Suppressor macrophage treated with lipopolysaccharide for 4 hours (primary cell): ENCODE data around the gene SUSD3.

ENCODE experiments used
- DNase-seq: peaks from one replicate; pipeline ENCODE4 v3.0.0-alpha.2; 2020

Gene SUSD3

DNA sequence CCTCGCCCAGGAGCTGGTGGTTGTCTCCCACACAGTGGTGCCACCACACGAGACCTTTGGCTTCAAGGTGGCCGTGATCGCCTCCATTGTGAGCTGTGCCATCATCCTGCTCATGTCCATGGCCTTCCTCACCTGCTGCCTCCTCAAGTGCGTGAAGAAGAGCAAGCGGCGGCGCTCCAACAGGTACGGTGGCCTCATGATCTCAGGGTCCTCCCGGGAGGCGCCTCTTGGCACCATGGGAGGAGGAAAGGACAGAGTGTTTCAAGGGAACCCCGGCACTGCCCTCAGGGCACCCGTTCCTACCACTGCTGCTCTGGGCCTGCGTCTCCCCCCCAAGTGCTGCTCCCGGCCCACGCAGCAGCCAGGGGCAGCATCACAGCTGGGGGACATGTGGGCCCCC is 19.3 kb downstream of the SUSD3 start:
- no peak for DNase-seq

DNA sequence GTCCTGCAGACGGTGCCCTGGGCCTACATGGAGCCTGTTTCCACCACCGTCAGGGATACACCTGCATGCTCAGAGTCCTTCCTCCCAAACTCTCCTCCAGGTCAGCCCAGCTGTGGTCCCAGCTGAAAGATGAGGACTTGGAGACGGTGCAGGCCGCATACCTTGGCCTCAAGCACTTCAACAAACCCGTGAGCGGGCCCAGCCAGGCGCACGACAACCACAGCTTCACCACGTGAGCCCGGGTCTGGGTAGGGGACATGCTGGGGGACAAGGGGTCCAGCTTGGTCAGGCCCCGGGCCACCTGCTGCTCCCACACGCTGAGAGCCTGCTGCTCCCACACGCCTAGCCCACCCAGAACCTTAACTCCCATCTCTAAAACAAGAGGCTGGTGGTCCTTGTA is 20.9 kb downstream of the SUSD3 start:
- DNase-seq, result no peak

DNA sequence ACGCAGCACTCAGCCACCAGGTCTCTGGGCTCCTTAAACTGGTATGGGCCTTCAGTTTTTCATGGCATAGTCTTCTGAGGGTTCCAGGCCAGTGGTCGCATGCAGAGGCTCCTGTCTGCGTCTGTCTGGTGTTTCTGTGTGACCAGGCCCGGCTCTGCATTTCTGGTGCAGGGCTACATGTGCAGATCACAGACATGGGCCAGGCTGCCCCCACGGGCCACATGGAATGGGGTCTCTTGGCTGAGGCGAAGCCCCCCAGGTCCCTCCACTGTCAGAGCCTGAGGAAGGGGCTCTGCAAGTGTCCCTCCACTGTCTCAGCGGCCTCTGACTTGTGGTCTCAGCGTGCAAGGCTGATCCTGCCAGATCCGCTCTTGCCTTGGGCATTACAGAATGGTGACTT is 21.9 kb downstream of the SUSD3 start:
- no peak for DNase-seq

DNA sequence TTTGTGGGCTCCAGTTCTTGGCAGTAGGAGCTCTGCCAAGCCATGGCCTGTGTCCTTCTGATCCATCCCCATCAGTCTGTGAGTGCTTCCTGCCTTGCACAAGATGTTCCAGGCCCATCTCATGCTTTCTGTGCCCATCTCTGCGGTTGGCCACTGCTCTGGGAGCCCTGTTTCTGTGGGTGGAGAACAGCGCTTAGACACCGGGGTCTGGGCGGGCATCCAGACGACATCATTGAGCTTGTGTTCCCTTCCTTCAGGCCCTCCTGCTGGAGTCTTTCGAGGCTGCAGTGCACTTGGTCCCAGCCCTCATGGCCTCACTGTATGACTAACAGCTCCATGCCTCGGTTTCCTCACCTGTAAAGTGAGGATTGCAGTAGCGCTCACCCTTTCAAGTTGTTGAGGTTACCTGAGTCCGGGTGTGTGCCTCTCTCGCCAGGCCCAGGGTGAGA is 22.6 kb downstream of the SUSD3 start:
- no peak for DNase-seq

DNA sequence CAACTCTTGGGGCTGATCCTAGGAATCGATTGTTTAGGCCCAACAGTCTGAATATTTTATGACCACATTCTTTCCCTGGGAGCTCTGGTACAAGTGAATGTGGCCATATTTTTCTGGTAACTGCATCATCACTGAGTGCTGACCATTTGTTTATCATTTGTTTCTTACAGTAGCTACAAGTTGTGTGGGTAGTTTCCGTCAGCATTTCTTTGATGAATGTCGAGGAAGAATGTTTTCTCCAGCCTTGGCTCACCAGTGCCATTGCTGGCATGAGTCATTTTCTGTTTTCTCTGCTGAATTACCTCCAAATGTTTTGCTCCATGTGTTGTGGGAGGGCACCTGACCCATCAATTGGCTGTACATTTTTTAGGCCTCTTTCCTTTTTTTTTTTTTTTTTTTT is 23.4 kb downstream of the SUSD3 start:
- DNase-seq, result peak; percentile 51

DNA sequence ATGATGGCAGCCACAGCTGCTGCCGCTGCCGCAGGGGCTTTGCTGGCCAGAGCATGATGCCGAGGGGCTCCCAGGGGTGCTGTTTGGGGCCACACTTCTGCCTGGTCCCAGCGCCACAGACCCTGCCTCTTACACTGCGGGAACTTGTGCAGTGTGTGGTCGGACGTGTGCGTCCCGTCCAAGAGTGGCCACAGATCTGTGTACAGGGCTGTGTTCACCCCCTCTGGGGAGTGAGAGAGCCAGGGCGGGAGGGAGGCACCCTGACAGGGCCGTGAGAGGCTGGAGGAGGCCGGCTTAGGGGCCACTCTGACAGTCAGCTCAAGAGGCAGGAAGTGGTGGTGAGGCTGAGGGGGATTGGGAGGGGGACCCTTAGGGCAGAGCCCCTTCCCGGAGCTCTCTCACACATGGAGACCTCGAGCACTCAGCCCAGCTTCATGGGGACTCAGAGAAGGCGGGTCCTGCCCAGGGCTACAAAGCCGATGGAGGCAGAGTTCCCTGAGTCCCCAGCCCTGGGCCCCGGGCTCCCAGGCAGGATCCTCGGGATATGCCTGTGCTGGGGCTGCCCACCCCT is 24.4 kb downstream of the SUSD3 start:
- DNase-seq, result no peak

DNA sequence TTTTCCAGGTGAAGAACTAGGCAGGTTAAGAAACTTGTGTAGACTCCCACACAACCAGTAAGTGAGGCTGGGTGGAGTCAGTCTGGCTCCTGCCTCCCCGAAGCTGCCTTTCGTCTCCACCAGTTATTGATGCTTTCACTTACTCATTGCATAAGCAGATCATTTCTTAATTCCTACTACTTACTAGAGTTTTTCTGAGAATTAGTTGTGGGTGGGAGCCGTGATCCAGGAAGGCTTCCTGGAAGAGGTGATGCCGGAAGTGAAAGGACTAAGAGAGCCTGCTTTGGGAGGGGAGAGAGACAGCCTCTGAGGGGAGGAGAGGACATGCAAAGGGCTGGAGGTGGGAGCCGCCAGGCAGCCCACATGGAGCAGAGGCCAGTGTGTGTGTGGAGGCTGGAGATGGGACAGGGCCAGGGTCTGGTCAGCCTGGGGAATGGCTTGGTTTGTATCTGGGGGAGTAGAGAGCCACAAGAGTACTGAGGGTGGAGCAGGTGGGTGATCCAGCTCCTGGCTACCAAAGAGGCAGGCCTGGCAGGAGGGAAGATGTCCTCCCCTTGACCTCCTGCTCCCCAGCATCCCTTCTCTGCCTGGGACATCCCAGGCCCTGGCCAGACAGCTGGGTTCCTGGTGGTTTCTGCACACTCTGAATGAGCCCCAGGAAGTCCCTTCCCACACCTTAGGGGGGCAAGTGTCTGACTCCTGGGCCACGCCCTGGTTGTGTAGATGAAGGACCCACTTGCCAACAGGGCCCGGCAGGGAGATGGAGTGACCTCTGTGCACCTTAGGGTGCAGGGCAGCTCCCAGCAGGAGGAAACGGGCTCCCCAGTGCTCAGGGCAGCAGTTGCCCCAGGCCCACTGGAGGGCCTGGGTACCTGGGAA is 25.3 kb downstream of the SUSD3 start:
- peak; percentile 68 for DNase-seq

DNA sequence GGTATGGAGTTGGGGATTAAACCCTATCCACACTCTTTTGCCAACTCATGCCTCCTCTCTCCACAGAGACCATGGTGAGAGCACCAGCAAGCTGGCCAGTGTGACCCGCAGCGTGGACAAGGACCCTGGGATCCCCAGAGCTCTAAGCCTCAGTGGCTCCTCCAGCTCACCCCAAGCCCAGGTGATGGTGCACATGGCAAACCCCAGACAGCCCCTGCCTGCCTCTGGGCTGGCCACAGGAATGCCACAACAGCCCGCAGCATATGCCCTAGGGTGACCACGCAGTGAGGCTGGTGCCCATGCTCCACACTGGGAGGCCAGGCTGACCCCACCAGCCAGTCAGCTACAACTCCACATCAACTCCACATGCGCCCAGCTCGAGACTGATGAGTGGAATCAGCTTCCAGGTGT is 26.0 kb downstream of the SUSD3 start:
- no peak for DNase-seq

DNA sequence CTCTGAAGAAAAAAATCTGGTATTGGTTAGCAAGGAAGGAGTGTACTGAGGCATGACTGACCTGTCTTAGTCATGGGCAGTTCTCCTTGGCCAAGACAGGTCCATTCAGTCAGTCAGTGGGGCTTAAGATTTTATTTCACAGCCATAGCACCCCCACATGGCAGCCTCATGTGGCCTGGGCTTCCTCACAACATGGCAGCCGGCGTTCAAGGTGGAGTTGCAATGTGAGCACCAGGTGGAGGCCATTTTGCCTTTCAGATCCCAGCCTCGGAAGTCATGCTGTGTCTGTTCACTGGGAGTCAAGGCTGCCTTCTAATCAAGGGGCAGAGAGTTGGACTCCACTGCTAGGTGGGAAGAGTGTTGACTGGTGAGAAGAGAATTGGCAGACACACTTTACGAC is 27.2 kb downstream of the SUSD3 start:
- no peak for DNase-seq

DNA sequence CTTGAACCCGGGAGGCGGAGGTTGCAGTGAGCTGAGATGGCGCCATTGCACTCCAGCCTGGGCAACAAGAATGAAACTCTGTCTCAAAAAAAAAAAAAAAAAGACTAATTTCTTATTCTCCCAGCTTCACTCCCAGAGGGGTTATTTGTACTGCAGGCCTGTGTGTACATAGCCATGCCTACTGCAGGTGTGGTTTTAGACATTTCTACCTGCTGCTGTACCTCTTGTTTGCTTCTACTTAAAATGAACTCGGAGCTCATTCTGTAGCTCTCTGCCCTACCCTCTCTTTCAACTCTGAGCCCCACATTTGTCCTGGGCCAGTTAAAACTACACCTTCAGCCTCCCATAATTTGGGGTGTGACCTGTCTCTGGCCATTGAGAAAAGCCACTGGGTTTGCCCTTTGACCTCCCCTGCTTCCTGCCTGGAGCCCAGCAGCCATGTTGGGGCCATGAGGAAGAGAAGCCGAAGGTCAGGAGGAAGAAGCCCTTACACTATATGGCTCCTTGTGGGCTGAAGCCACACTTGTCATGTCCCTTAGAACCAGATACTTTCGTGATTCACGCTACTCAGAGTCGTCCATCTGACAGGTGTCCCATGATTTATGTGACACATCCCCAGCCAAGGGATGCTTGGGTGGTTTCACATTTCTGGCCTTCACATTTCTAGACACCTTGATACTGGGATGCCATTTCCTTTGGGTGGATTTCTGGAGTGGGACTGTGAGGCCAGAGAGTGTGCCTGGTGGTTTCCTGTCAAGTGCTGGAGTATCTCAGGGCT is 28.1 kb downstream of the SUSD3 start:
- no peak for DNase-seq

DNA sequence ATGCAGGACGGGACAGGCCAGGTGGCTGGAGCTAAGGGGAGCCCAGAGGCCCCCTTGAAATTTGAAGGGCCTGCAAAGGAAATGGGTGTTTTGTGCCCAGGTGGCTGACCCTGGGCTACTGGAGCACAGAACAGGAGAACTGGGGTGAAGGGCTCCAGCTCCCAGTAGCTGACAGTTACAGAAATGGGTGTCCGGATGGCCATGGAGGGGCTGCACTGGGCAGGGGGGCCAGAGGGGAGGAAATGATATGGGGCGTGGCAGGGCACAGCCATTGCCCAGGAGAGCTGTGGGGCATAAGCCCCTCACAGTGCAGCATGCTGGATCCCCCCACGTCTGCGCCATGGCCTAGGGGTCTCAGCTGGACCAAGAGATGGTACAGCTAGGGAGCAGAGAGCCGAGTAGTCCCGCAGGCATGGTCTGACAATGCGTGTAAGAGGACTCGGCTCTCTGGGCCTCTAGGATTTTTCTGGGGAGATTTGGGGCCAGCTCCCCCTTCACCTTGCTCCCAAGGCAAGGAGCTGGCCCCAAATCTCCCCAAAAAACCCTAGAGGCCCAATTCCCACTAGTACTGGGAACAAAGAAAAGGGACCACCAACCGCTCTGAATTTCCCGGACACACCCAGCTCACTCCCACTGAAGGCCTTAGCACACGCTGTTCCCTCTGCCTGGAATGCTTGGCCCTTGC is 29.6 kb downstream of the SUSD3 start:
- DNase-seq, result no peak

DNA sequence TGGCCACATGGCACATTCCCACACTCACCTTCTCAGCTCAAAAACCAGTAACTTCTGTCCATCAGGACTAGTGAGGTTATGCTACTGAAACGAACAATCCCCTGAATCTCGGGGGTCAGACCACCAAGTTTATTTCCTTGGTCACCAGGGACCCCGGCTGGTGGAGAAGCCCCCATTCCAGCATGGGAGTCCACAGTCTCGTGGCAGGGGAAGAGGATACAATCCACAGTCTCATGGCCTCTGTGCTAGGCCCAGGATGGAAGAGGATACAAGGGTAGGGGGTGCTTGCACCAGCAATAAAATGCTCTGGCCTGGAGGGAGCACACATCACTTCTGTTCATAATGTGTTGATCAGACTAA is 30.1 kb downstream of the SUSD3 start:
- no peak for DNase-seq

DNA sequence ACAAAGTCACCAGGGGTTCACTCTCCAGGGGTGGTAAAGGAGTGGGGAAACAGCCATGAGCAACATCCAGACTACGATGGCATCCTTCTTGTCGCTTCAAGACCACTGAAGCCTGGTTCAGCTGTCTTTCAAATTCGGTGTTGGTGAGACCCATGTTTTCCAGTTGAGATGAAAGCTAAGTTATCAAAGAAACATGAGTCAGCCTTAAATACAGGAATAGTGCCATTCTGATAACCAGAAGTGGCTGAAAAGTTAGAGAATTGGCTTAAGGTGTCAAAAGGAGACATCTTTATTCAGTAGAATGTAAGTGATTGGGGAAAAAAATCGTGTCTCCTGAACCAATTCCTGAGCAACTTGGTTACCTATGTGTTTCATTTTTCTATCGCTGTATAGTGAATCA is 30.5 kb downstream of the SUSD3 start:
- no peak for DNase-seq

DNA sequence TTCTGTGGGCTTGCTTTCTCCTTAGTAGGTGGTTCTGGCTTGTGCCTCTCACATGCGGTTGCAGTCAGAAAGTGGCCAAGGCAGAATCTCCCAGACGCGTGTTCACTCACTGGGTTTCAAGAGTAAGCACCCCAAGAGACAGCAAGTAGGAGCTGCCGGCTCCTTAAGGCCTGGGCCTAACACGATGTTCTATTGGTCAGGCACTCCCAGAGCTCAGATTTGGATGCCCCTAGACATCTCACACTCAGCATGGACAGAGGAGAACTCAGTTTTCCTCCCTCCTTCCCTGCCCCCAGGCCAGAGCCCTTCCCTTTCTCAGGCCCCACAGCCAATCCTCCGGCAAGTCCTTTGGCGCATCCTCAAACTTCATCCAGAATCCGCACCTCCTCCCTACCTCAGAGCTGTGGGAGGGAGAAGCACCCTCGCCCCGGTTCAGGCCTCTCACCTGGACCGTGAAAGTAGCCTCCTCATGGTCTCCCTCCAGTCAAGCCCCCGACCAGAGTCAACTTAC is 31.0 kb downstream of the SUSD3 start:
- no peak for DNase-seq

DNA sequence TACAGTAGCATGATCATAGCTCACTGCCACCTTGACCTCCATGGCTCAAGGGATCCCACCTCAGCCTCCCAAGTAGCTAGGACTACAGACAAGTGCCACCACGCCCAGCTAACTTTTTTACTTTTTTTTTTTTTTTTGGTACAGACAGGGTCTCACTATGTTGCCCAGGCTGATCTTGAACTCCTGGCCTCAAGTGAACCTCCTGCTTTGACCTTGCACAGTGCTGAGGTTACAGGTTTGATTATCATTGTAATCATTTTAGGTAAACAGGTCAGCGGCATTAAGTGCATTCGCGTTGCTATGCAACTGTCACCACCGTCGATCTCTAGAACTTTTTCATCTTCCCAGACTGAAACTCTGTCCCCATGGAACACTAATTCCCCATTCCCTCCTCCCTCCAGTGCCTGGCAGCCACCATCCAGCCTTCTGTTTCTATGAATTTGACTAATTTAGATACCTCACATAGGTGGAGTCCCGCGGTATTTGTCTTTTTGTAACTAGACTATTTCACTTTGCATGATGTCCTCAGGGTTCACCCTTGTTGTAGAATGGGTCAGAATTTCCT is 31.7 kb downstream of the SUSD3 start:
- no peak for DNase-seq

DNA sequence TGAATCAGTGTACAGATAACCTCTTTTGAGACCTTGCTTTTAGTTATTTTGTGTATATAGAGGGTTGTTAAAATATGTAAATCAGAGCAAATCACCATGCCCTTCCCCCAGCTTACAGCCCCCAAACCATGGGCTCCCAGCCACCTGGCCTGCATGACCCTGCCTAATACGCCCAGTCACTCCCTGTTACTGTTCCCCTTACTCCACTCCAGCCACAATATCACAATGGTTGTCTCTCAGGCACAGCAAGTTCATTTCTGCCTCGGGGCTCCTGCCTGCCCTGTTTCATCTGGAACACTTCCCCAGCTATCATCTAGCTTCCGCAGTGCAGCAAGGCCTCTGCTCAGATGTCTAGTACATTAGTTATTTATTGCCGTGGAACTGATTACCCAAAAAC is 32.6 kb downstream of the SUSD3 start:
- no peak for DNase-seq

DNA sequence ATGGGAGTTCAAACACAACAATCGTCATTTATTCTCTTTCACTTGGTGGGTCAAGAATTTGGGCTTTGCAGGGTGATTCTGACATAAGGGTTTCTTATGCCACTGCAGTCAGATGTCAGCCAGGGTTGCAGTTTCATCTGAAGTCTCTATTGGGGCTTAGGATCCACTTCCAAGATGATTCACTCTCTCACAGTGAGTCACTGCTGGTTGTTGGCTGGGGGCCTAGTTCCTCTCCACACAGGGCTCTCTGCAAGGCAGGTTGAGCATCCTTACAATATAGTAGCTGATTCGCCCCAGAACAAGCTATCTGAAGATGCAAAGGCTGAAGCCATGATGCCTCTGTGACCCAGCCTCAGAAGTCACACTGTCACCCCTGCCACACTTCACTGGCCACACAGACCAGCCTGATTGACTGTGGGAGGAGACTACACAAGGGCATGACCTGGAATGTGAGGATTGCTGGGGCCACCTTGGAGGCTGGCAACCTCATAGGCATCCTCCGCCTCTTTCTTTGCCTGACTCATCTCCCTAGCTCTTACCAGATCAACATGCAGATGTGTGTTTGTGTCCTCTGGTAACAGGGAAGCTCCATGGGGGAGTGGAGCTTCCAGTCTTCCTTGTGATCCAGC is 33.1 kb downstream of the SUSD3 start:
- DNase-seq, result peak; percentile 84

DNA sequence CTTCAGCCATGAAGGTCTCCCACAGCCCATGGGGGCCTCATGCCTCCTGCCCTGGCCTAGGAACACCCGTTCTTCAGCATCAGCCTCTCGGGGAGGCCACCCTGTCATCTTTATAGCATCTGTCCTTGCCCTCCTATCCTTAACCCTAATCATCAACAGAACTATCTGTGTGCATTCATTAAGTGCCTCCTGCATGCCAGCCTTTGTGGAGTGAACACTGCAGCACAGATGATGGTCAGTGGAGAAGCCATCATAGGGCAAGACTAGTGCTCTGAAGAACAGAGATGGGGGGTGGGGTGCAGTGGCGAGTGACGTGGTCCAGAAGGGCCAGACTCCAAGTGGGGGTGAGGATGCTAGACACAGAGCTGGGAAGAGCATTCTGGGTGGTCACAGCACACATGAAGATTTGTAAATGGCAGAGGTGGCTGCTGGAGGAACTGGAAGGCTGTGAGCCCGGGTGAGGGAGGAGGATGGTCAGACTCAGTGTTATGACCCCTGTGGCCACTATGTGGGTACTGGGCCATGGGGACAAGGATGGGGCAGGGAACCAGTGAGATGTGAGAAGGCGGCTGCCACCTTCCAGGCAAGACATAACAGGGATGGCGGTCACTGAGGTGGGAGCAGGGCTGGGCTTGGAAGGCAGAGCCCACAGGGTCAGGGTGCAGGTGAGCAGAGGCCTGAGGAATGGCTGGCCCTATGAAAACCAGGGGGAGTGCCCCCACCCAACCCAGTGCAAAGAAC is 33.9 kb downstream of the SUSD3 start:
- DNase-seq, result no peak

DNA sequence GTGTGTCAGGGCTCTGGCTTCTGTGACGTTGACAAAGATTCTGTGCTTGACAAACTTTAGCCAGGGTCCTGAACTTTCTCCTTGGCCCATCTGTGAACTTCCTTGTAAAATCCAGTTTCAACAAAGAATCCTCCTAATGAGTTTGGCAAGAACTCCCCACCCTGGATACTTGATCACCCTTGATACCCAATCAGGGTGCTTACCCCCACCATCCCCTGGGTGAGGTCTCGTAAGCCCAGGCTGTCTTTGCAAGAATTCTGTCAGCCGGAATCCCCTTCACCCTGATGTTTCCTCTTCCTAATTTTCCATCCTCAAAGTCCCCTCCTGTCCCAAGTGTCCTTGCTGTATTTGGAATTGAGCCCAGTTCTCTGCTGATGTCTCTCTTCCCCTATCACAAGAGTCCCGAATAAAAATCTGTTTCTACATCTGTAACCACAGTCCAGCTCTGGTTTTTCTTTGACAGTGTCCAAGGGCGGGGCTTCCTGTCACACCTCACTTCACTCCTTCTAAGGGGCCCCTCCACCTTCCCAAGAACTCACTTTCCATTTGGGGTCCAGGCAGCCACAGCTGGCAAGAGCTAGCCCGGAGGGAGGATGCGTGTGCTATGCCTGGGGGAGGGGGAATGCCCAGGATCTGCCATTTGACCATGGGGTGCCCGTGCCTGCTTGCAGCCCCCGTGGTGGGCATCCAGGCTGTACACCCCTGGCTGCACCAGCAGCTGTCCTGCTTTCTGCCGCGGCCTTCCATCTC is 34.8 kb downstream of the SUSD3 start:
- peak; percentile 81 for DNase-seq

DNA sequence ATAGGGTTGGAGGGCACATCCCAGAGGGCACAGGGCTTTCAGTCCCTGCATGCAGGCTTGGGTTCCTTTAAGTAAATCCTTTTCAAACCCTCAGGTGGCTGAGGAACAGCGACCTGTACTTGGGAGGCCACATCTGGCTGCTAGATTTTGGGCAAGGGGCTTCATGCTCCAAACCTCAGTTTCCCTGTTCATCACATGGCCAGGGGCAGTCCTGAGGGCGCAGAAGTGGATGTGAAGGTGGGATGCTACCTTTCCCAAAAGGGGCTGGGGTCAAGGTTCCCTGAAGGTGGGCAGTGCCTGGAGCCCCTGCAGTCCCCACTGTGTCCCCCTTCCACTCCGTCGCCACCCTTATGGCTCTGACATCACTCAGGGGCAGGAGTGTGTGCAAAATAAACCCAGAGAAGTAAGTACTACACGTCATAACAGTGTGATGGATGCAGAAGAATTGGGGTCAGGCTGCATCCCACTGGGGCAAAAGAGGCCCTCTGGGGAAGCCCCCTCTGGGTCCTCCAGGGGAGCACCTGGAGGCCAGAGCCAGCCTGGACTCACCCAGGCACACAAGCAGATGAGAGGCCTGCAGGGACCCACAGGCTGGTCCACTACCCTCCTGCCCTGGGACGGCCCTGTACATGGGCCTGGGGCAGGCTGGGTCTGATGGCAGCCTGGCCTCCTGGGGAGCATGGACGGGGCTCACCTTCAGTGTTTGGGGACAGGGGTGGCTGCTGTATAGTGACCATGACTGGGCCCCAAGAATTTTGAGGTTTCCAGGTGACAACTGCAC is 35.6 kb downstream of the SUSD3 start:
- no peak for DNase-seq
